ENCODE results near the gene OTUD4.

Gene OTUD4

GRCh38 chr4:145093638-145094037, 86.8 kb downstream of the OTUD4 start:
- no peak overlapping the region for H3K4me3 ChIP-seq (replicated peaks; ENCODE audit: insufficient read depth, low read length)
- DNase-seq (ENCODE audit: low read depth in 1 of 2, low spot score in 1 of 2), result no peak
- H3K27ac ChIP-seq (replicated peaks), result no peak overlapping the region
- TF ChIP-seq SPI1 (IDR thresholded peaks at IDR 0.05; ENCODE audit: borderline replicate concordance, low read depth), result no peak
- no peak for TF ChIP-seq GABPA (IDR thresholded peaks at IDR 0.05; ENCODE audit: low read depth)
- TF ChIP-seq, protein P1, sequence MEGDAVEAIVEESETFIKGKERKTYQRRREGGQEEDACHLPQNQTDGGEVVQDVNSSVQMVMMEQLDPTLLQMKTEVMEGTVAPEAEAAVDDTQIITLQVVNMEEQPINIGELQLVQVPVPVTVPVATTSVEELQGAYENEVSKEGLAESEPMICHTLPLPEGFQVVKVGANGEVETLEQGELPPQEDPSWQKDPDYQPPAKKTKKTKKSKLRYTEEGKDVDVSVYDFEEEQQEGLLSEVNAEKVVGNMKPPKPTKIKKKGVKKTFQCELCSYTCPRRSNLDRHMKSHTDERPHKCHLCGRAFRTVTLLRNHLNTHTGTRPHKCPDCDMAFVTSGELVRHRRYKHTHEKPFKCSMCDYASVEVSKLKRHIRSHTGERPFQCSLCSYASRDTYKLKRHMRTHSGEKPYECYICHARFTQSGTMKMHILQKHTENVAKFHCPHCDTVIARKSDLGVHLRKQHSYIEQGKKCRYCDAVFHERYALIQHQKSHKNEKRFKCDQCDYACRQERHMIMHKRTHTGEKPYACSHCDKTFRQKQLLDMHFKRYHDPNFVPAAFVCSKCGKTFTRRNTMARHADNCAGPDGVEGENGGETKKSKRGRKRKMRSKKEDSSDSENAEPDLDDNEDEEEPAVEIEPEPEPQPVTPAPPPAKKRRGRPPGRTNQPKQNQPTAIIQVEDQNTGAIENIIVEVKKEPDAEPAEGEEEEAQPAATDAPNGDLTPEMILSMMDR (IDR thresholded peaks at IDR 0.05; ENCODE audit: insufficient read depth, low read length), result no peak
- TF ChIP-seq POLR2AphosphoS5 (IDR thresholded peaks at IDR 0.05; ENCODE audit: low read depth), result no peak
- TF ChIP-seq, protein P2, sequence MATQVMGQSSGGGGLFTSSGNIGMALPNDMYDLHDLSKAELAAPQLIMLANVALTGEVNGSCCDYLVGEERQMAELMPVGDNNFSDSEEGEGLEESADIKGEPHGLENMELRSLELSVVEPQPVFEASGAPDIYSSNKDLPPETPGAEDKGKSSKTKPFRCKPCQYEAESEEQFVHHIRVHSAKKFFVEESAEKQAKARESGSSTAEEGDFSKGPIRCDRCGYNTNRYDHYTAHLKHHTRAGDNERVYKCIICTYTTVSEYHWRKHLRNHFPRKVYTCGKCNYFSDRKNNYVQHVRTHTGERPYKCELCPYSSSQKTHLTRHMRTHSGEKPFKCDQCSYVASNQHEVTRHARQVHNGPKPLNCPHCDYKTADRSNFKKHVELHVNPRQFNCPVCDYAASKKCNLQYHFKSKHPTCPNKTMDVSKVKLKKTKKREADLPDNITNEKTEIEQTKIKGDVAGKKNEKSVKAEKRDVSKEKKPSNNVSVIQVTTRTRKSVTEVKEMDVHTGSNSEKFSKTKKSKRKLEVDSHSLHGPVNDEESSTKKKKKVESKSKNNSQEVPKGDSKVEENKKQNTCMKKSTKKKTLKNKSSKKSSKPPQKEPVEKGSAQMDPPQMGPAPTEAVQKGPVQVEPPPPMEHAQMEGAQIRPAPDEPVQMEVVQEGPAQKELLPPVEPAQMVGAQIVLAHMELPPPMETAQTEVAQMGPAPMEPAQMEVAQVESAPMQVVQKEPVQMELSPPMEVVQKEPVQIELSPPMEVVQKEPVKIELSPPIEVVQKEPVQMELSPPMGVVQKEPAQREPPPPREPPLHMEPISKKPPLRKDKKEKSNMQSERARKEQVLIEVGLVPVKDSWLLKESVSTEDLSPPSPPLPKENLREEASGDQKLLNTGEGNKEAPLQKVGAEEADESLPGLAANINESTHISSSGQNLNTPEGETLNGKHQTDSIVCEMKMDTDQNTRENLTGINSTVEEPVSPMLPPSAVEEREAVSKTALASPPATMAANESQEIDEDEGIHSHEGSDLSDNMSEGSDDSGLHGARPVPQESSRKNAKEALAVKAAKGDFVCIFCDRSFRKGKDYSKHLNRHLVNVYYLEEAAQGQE (IDR thresholded peaks at IDR 0.05; ENCODE audit: insufficient replicate concordance, low read depth), result no peak
- no peaks in the 10 kb centered on the region for H3K27me3 ChIP-seq (ENCODE audit: insufficient read depth, poor library complexity, severe bottlenecking)

DNA sequence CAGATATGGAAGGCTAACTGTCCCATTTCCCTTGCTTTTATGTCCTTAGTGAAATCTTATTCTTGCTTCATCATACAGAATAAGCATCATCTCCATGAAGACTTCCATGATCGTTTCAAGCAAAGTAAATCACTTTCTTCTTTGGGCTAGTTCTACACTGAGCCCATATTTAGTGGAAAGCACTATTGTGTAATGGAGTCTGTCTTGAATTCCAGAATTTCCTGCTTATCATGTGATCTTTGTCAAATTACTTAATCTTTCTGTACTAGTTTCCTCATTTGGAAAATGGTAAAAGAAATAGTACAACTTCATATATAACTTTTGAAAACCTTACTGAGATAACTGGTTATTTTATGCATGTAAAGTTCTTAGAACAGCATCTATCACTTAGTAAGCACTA, 90.0 kb downstream of the OTUD4 start:
- Histone ChIP-seq H3K27ac (replicated peaks) (no peak overlapping the region), H3K27me3 (ENCODE audit: insufficient read depth, poor library complexity, severe bottlenecking) (no peaks in the 10 kb centered on the region)
- no peak for TF ChIP-seq GABPA (IDR thresholded peaks at IDR 0.05; ENCODE audit: low read depth)
- TF ChIP-seq, protein P1 (IDR thresholded peaks at IDR 0.05; ENCODE audit: insufficient read depth, low read length), result no peak
- TF ChIP-seq POLR2AphosphoS5 (IDR thresholded peaks at IDR 0.05; ENCODE audit: low read depth), result no peak
- TF ChIP-seq SPI1 (IDR thresholded peaks at IDR 0.05; ENCODE audit: borderline replicate concordance, low read depth), result no peak
- TF ChIP-seq, protein P2 (IDR thresholded peaks at IDR 0.05; ENCODE audit: insufficient replicate concordance, low read depth), result no peak

DNA sequence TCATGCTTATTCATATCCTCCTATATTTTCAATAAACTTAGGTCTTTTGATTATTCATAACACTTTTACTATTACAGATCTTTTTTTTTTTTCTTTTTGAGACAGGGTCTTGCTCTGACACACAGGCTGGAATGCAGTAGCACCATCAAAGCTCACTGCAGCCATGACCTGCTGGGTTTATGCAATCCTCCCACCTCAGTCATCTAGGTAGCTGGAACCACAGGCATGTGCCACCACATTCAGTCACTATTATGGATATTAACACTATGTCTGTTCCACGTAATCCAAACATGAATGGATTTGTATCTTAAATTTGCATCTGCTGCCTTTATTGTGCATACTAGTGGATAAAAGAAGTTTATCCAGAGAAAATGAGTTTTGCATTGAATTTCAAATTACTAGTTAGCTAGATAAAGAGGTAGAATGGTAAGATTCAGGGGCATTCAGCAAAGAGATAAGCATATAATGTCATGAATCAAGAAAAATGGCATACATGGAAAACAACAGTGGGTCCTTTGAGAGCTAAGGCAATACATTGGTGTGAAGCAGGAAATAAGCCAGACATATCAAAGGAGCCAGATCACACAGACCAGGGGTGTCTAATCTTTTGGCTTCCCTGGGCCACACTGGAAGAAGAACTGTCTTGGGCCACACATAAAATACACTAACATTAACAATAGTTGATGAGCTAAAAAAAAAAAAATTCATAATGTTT, 96.3 kb downstream of the OTUD4 start:
- Histone ChIP-seq H3K27me3 (ENCODE audit: insufficient read depth, poor library complexity, severe bottlenecking) (no peaks in the 10 kb centered on the region), H3K27ac (replicated peaks) (no peak overlapping the region), H3K4me3 (replicated peaks; ENCODE audit: insufficient read depth, low read length) (no peak overlapping the region)
- no peak for DNase-seq (ENCODE audit: low read depth in 1 of 2, low spot score in 1 of 2)
- TF ChIP-seq SPI1 (IDR thresholded peaks at IDR 0.05; ENCODE audit: borderline replicate concordance, low read depth) (no peak), GABPA (IDR thresholded peaks at IDR 0.05; ENCODE audit: low read depth) (no peak)

More for the DNA sequence above, 90.0 kb downstream of the OTUD4 start:
- DNase-seq (ENCODE audit: low read depth in 1 of 2, low spot score in 1 of 2), result no peak
- H3K4me3 ChIP-seq (replicated peaks; ENCODE audit: insufficient read depth, low read length), result no peak overlapping the region

Data from HL-60 (cell line).